NT2/D1 (cell line): ENCODE results near the gene PDE7B.

Experiments
- SUZ12 ChIP-seq: IDR thresholded peaks from 2 replicates; pipeline ENCODE4 v1.6.1; 2011; ENCODE audit not compliant: insufficient read length, insufficient read depth; ENCODE audit errors: extremely low read depth
- YY1 ChIP-seq: IDR thresholded peaks from 2 replicates; pipeline ENCODE4 v1.6.1; 2011; ENCODE audit not compliant: insufficient read length, insufficient read depth
- ZNF274 ChIP-seq: IDR thresholded peaks from 2 replicates; pipeline ENCODE4 v1.6.1; 2011; ENCODE audit warnings: mild to moderate bottlenecking, low read depth, low read length

DNA sequence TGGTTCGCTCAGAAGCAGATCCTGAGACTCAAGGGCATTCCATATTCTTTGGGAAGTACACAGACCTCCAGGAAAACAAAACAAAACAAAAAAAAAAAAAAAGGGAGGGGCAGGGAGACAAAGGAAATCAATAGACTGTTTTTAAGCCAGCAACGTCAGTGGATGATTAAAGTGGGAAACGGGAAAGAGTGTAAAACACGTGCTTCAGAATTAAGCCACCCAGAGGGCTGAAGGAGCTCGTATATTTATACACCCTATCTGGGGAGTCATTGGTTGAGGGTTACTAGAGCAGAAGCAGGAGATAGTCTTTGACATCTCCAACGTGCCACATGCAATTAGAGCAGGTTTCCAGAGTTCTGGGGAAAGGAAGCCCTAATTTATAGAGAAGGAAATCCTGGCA is 26.2 kb downstream of the PDE7B start:
- TF ChIP-seq ZNF274 (no peak), YY1 (no peak), SUZ12 (no peak)
